Measurements from ENCODE around the gene CCDC47.

The CCDC47 gene

GRCh38 chr17:63698886-63699637 is 74.3 kb downstream of the CCDC47 start:
- no peak for DNase-seq (ENCODE audit: low spot score)

- DNase-seq (ENCODE audit: low spot score), result no peak
Measured at GRCh38 chr17:63698381-63698885, 75.0 kb downstream of the CCDC47 start.

DNA sequence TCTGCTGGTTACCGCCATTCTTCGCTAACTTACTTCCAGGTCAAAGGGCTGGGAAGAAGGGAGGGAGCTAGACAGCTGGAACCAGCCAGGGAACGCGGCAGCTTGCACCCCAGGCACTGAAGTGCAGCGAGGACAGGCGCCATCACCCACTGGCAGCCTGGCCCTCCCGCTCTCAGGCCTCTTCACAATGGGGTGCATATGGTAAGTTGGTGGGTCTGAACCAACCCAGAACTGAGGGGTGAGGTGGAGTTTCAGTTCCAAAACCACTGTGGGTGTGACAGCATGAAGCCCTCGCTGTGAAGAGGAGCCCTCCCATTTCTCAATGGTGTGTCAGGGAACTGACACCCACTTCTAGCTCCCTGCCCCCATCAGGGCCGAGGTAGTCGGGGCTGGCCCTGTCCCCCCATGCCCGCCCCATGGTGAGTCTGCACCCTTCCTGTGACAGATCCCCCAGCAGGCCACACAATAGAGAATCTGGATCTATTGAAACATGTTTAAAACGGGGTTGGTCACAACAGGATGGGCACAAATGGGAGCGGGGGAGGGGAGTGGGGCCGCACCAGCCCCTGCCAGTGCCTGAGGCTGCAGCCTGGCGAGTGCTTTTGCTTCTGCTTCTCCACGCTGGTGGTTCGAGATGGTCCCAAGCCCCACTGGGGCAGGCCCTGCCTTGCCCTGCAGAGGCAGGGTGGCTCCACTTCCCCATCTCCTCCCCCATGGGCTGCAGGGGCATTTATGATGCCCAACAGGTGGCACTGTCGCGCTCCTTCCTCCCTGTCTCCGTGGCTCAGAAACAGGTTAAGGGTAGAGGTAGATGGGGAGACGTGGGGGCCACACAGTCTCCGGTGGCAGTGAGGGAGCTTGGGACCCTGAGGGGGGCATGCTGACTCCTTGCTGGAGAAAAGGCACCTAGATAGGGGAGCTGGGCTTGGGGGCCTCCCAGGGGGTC is 75.8 kb downstream of the CCDC47 start:
- DNase-seq (ENCODE audit: low spot score), result no peak

DNA sequence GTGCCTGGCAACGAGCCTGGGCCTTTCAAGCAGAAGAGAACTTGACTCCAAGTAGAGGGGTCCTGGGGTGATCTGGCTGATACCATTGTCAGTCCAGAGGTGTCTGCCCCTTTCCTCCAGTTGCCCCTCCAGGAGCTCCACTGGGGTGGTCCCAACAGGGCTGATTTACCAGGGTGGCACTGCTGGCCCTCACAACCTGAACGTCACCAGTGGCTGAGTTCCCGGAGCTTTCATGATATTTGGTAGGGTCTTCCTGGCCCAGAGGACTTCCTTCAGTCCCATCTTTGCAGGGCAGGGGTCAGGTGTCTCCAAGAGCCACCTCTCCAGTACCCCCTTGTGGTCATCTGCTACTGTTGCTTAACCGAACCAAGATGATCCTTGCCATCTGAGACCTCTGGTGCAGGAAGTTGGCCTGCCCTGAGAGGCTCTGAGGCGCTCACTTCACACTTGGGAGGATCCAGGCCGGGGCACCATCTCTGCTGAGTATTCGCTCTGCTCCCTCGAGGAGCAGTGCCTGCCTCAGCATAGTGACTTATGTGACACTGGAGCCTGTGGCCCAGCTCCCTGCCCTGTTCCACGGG is 76.9 kb downstream of the CCDC47 start:
- peak; percentile 55 for DNase-seq (ENCODE audit: low spot score)

DNA sequence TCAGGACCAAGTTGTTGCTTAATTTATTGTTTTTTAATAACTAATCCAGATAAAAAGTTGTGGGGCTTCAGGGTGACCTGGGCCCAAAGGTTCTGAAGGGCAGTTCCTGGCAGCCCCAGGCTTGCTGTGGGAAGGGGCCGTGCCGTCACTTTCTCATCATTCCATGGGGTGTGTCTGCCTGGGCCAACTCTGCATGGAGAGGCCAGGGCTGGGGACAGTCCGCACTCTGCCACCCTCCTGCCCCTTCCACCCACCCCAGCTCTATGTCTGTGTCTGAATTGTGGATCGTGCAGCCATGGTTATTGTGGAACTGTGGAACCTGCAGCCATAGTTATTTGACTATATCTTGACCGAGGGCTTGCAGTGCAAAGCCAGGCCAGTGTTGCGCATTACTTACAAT is 77.5 kb downstream of the CCDC47 start:
- DNase-seq (ENCODE audit: low spot score), result no peak

Measured in cerebellar cortex (tissue), 1 donor.